CD4-positive, alpha-beta T cell treated with Interleukin-17A for 1 hour (primary cell): Measurements from ENCODE around the gene TBC1D22A.

ENCODE experiments used
- DNase-seq: peaks from one replicate; pipeline ENCODE4 v3.0.0-alpha.2; 2020

The TBC1D22A gene

DNA sequence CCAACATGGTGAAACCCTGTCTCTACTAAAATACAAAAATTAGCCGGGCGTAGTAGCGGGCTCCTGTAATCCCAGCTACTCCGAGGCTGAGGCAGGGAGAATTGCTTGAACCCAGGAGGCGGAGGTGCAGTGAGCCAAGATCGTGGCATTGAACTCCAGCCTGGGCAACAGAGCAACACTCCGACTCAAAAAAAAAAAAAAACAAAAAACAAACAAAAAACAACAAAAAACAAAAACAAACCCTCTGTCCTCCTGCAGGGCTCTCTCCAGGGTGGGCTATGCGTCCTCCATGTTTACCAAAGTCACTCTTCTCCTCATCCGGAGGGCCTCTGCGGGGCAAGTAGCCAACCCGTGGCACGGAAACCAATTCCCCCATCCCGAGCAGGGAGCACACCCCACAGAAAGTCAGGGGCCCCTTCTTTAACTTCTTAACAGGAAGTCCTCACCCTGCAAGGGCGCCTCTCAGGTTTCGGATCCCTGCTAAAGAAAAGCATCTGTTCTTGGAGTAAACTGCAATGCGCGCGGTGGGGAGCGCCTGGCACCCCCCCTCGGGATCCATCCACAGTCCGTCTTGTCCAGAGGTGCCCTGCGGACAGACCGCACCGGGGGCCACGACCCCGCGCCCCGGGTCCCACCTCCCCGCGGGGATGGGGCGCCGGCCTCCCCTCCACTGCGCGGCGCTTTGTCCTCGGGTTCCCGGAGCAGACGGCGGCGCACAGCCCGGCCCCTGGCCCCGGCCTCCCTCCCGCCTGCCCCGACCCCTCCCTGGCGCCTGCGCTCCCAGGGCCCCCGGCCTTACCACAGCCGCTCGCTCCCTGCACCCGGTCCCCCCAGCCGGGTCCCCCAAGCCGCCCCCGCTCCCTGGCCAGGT is 25.1 kb upstream of the TBC1D22A start:
- peak; percentile 55 for DNase-seq

DNA sequence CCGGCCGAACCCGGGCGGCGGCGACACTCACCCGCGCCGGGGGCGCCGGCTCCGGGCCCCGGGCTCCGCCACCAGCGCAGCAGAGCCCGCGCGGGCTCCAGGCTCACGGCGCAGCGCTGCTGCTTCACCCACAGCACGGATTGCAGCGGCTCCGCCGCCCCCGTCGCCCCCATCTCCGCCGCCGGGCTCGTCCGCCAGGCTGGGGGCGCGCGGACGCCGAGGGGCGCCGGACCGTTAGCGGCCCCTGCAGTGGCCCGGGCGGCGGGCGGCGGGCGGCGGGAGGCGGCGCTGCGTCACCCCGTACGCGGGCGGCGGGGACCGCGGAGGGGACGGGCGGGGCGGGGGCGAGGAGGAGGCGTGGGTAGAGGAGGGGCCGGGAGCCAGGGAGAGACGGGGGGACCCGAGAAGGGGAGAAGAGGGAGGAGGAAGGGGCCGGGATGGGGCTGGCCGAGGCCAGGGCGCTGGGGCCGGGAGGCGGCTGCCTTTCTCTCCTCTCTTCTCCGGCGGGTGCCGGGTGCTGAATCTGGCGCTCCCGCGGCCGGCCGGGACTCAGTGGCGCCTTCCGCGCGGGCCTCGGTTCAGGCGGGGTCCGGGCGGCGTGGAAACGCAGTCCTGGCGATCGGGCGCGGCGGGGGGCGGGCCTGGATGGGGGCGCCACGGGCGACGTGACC is 24.3 kb upstream of the TBC1D22A start, which contains the start of gene CERK:
Gene CERK, minus strand, starts transcription at position 277 of the 671 bp plus-strand sequence. Its CDS starts 104 bp downstream, at position 173.
- peak; percentile 75 for DNase-seq

GRCh38 chr22:46738647-46739093 is 23.8 kb upstream of the TBC1D22A start:
- peak; percentile 15 for DNase-seq

GRCh38 chr22:46739094-46739870 is 23.2 kb upstream of the TBC1D22A start:
- DNase-seq: peak; percentile 79

DNA sequence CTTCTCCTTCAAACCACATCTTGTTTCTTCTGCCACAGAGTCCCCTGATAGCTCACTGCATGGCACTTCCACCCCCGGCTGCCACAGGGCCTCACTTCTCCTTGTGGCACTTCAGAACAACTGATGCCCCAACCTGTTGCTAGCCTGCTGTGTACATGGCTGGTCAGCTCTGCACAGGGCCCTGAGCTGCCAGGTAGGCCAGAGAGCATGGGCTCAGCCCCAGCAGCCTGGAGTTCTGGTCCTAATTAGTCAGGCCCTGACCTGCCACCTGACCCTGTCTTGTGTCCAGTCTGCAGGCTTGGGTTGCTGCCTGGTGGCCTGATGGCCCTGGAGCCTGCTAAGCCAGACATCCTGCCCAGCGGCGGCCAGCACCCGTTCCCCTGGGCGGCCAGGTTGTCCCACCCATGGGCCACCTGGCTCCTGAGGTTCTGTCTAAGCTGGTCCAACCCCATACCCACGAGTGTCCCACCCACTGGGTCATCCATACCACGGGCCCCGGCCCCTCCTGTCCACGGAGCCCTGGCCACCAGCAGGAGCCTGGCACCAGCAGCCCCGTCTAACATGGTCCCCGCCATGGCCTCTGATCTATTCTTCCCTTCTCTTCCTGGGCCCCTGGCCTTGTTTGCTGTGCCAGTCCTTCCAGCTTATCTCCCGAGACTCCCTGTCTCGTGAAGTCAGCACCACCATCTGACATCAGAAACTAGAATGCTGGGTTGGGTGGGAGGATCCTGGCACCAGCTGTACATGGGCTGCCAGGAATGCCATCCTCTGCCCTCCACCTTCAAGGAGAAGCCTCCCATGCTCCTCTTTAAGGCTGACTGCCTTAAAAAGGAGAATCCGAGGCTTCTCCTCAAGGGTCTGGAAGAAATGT is 21.3 kb upstream of the TBC1D22A start:
- no peak for DNase-seq

- DNase-seq: no peak
Observed at GRCh38 chr22:46741974-46742519, 20.4 kb upstream of the TBC1D22A start.

- no peak for DNase-seq
Observed at GRCh38 chr22:46742576-46743221, 19.8 kb upstream of the TBC1D22A start.

GRCh38 chr22:46744581-46744980 is 17.9 kb upstream of the TBC1D22A start:
- no peak for DNase-seq

DNA sequence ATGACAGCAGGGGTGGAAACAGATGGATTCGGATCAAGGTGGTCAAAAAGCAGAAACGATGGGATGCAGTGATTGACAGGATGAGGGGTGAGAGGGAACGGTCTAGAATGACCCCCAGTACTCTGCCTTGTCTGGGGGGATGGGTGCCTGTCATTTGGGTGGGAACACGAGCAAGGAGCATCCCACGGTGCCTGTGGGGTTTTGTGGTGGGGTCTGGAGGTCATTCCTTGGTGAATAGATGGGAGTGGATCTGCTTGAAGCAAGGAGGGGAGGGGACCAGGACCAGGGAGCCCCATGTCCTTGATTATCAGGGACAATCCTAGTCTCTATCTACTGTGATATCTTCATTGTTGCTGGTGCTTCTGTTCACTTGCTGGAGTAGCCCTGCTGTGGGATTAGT is 16.3 kb upstream of the TBC1D22A start:
- no peak for DNase-seq

DNA sequence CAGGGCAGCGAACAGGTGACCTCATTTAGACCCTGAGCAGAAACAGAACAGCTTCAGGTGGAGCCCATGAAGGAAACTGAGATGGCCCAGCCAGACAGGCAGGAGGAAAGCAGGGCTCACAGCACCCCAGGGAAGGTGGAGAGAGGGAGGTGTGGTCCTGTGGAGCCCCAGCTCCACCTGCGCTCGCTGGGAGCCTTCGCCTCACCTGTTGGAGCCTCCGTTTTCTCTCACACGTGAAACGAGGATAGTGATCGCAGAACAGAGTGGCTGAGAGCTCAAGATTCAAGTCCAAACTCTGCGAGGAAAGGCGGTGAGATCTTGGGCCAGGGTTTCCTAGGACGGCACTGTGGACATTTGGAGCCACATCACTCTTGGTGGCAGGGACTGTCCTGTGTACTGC is 15.8 kb upstream of the TBC1D22A start:
- no peak for DNase-seq

- no peak for DNase-seq
Observed at GRCh38 chr22:46747646-46748045, 14.8 kb upstream of the TBC1D22A start.

DNA sequence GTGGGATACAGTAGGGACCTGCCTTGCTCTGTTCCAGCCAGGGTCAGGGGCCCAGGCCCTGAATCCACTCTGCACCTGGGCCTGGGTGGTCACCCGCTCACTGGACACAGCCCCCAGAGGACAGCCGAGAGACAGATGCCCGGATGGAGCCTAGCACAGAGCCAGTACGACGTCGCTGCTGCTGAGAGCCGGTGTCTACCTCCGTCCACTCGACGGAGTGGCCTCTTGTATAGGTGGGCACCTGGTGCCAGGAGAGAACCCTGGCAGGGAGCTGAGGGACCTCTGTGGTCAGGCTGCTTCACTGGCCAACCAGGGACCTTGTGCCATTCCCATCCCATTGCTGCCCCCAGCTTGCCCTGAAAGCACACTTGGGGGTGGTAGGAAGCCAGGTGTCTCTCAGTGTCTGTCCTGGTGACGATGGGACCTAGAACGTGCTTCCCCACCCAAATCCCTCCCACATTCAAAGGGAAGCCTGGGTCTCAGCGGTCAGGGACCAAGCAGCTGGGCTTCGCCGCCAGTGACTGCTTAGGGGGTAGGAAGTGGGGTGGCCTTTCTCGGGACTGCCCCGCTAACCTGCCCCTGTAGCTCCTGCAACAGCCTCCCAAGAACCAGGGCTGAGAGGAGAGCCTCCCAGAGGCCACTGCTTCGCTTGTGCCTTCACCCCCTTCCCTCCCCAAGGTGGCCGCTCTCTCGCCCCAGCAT is 14.1 kb upstream of the TBC1D22A start:
- DNase-seq: no peak

GRCh38 chr22:46748908-46749675 is 13.4 kb upstream of the TBC1D22A start:
- DNase-seq: peak; percentile 66

GRCh38 chr22:46749682-46750529 is 12.5 kb upstream of the TBC1D22A start:
- DNase-seq: peak; percentile 23

GRCh38 chr22:46750530-46750800 is 12.0 kb upstream of the TBC1D22A start:
- DNase-seq: no peak

GRCh38 chr22:46750863-46751443 is 11.5 kb upstream of the TBC1D22A start:
- DNase-seq: no peak

- no peak for DNase-seq
Observed at GRCh38 chr22:46752286-46752987, 10.0 kb upstream of the TBC1D22A start.

GRCh38 chr22:46752988-46753310 is 9.5 kb upstream of the TBC1D22A start:
- no peak for DNase-seq
